GM23248 (cell line): ENCODE data around the gene SERTAD2. TPM values are rescaled to one million over a fixed set of nuclear protein-coding genes. Genes with fewer than 3 reads are reported as not detected.
A peak's percentile ranks its signal among the peaks of the same experiment; 100 is the strongest.

Experiments
- DNase-seq: peaks from one replicate; pipeline ENCODE4 v3.0.0-alpha.2; 2015
- H2AFZ ChIP-seq: fragments of 200-600 bp; sonication (generic); 2 replicates; pipeline ENCODE4 v1.6.1; 2016; ENCODE audit warnings: antibody characterized with exemption
- H3F3A ChIP-seq: fragments of 200-600 bp; sonication (generic); 2 replicates; pipeline ENCODE4 v1.6.1; 2016; ENCODE audit warnings: mild to moderate bottlenecking, antibody characterized with exemption, mixed run types; ENCODE audit not compliant: insufficient read depth
- H3K27ac ChIP-seq: fragments of 200-600 bp; sonication (generic); 2 replicates; pipeline ENCODE4 v1.5.1; 2016; ENCODE audit warnings: mild to moderate bottlenecking
- H3K27me3 ChIP-seq: fragments of 200-600 bp; sonication (generic); replicated peaks from 2 replicates; pipeline ENCODE4 v1.6.1; 2016; ENCODE audit warnings: mild to moderate bottlenecking; ENCODE audit not compliant: insufficient read depth
- H3K36me3 ChIP-seq: fragments of 200-600 bp; sonication (generic); 2 replicates; pipeline ENCODE4 v1.6.1; 2016; ENCODE audit warnings: low read depth, mild to moderate bottlenecking
- H3K4me1 ChIP-seq: fragments of 200-600 bp; sonication (generic); 2 replicates; pipeline ENCODE4 v1.6.1; 2016; ENCODE audit warnings: mild to moderate bottlenecking; ENCODE audit not compliant: insufficient read depth
- H3K4me2 ChIP-seq: fragments of 200-600 bp; sonication (generic); one replicate; pipeline ENCODE4 v1.6.1; 2016; ENCODE audit warnings: mild to moderate bottlenecking; ENCODE audit not compliant: unreplicated experiment
- H3K4me3 ChIP-seq: fragments of 200-600 bp; sonication (generic); 2 replicates; pipeline ENCODE4 v1.5.1; 2016; ENCODE audit warnings: mild to moderate bottlenecking
- H3K79me2 ChIP-seq: fragments of 200-600 bp; sonication (generic); 2 replicates; pipeline ENCODE4 v1.6.1; 2016; ENCODE audit warnings: mild to moderate bottlenecking; ENCODE audit not compliant: insufficient read depth
- H3K9ac ChIP-seq: fragments of 200-600 bp; sonication (generic); 2 replicates; pipeline ENCODE4 v1.6.1; 2016; ENCODE audit warnings: mild to moderate bottlenecking
- H3K9me2 ChIP-seq: fragments of 200-600 bp; sonication (generic); 2 replicates; pipeline ENCODE4 v1.6.1; 2016; ENCODE audit warnings: mixed run types, mild to moderate bottlenecking, moderate library complexity; ENCODE audit not compliant: insufficient read depth
- H3K9me3 ChIP-seq: fragments of 200-600 bp; sonication (generic); one replicate; pipeline ENCODE4 v1.6.1; 2017; ENCODE audit warnings: low read depth
- H4K20me1 ChIP-seq: fragments of 200-600 bp; sonication (generic); 2 replicates; pipeline ENCODE4 v1.6.0; 2016; ENCODE audit not compliant: insufficient read depth
- EZH2 ChIP-seq: fragments of 200-600 bp; sonication (generic); IDR thresholded peaks from 2 replicates; pipeline ENCODE4 v1.6.1; 2018; ENCODE audit warnings: antibody characterized with exemption, mild to moderate bottlenecking; ENCODE audit not compliant: insufficient read depth, poor library complexity, severe bottlenecking
- EZH2phosphoT487 ChIP-seq: fragments of 200-600 bp; sonication (generic); IDR thresholded peaks from 2 replicates; pipeline ENCODE4 v1.6.1; 2018; ENCODE audit warnings: antibody characterized with exemption, moderate library complexity, mild to moderate bottlenecking, low read depth; ENCODE audit not compliant: insufficient read depth
- WGBS, 2 experiments: methylation state at CpG; one replicate each; pipeline ENCODE4 v1.1.6; 2015 to 2017; ENCODE audit warnings: low lambda C conversion rate in 2 of 2, low coverage in 1 of 2; ENCODE audit errors: missing lambda C conversion rate in 2 of 2; 5-methylcytosine and 5-hydroxymethylcytosine counted together
- in situ Hi-C: fragments of 300-500 bp; cut with MboI; formaldehyde crosslinking; loops from 2 replicates; pipeline ENCODE4 v1.15.0; 2020
- polyA plus RNA-seq: library from polyadenylated mRNA; unstranded; fragments of >200 nt; fragmentation: Nextera tagmentation; extraction: Ambion mirVana; gene quantifications from 2 replicates; pipeline ENCODE4 v1.2.1, GENCODE V29; 2016
- total RNA-seq: library from RNA; depleted of rRNA; stranded (reverse); fragments of >200 nt; shearing (Covaris generic); gene quantifications from 2 replicates; pipeline ENCODE4 v1.2.3, GENCODE V29; 2014

Gene SERTAD2
- total and polyA plus RNA-seq, 2 experiments from 2014 or later, result 21.0 to 30.0 TPM

DNA sequence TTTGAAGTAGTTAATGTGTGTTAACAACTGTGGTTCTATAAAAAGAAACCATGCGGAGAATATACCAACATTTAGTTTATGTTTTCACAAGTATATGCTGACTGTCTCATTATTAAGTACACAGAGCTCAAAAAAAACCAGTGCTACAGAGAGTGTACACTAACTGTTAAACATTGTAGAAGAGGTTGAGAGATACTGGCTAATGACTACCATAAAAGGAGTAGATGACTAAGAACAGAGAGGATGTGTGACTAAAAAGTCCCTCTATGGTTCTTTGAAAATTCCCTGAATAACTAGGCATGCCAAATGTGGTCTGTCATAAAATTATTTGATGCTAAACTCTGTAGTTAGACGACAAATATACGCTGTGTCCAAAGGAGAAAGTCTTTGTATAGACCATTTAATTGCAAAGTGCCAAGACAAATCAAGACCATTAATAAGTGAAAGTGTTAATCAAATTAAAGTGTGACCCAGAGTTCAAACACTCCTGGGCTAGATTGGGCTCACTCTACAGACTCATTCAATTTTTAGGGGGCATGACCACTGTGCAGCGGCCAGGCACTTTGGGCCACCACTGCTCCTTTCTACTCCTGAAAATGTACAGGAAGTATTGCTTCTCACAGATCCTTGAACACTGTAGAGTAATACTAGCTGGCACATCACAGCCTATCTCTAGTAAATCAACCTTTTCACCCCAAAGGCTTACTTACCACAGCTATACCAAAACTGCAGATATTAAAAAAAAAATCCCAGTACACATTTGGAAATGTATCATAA is 45.1 kb upstream of the SERTAD2 start:
- H3F3A ChIP-seq, result peaks cover 40% of the 10 kb centered on the region
- in situ Hi-C loops, result no loop called here
- H3K36me3 ChIP-seq, result no peaks in the 10 kb centered on the region
- H4K20me1 ChIP-seq, result no peaks in the 10 kb centered on the region
- peak overlapping the region; percentile 59 for H3K4me2 ChIP-seq
- no peak overlapping the region for H2AFZ ChIP-seq
- peak overlapping the region; percentile 70 for H3K27ac ChIP-seq
- H3K4me1 ChIP-seq, result peaks cover 53% of the 10 kb centered on the region
- peak overlapping the region; percentile 37 for H3K4me3 ChIP-seq
- H3K9ac ChIP-seq, result peak overlapping the region; percentile 7; the same call in 1 of the 2 replicates
- H3K9me3 ChIP-seq, result no peaks in the 10 kb centered on the region
- H3K79me2 ChIP-seq, result peaks cover 79% of the 10 kb centered on the region
- H3K27me3 ChIP-seq, result no peaks in the 10 kb centered on the region
- H3K9me2 ChIP-seq, result no peaks in the 10 kb centered on the region
- peak; percentile 94 for DNase-seq
- WGBS, 2 experiments, result 32% methylated on average over 4 of the region's 4 CpGs
- no peak for TF ChIP-seq EZH2phosphoT487
- no peak for TF ChIP-seq EZH2

DNA sequence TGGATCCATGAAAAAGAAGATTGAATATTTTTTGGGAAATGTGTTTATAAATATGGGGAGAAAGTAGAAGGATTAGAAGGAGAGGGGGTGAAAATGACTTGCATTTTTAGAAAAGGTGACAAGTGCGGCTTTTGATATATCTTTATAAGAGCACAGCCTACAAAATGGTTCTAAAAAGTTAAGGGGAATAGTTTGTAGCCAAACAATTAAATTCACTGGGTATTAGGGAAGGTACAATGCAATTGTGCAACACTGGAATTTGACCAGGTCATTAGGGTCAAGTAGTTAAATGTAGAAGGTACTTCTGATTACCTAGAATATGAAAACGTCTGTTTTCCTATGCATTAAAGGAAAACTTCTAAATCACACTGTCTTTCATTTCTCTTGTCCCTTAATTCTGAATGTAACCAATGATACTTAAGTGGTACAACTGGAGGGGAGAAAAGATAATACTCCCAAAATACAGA is 44.5 kb upstream of the SERTAD2 start:
- Histone ChIP-seq H3K36me3 (no peaks in the 10 kb centered on the region), H2AFZ (no peak overlapping the region), H4K20me1 (no peaks in the 10 kb centered on the region), H3K9ac (peak overlapping the region; percentile 7; the same call in 1 of the 2 replicates), H3K27ac (peak overlapping the region; percentile 70), H3K4me2 (peak overlapping the region; percentile 59), H3K9me2 (no peaks in the 10 kb centered on the region), H3K9me3 (no peaks in the 10 kb centered on the region), H3K79me2 (peaks cover 75% of the 10 kb centered on the region), H3F3A (peaks cover 40% of the 10 kb centered on the region), H3K27me3 (no peaks in the 10 kb centered on the region), H3K4me3 (peak overlapping the region; percentile 37), H3K4me1 (peaks cover 53% of the 10 kb centered on the region)
- no peak for DNase-seq
- in situ Hi-C loops, result no loop called here
- TF ChIP-seq EZH2phosphoT487 (no peak), EZH2 (no peak)
- 67 to 71% methylated on average over 2 of the region's 2 CpGs for WGBS, 2 experiments

DNA sequence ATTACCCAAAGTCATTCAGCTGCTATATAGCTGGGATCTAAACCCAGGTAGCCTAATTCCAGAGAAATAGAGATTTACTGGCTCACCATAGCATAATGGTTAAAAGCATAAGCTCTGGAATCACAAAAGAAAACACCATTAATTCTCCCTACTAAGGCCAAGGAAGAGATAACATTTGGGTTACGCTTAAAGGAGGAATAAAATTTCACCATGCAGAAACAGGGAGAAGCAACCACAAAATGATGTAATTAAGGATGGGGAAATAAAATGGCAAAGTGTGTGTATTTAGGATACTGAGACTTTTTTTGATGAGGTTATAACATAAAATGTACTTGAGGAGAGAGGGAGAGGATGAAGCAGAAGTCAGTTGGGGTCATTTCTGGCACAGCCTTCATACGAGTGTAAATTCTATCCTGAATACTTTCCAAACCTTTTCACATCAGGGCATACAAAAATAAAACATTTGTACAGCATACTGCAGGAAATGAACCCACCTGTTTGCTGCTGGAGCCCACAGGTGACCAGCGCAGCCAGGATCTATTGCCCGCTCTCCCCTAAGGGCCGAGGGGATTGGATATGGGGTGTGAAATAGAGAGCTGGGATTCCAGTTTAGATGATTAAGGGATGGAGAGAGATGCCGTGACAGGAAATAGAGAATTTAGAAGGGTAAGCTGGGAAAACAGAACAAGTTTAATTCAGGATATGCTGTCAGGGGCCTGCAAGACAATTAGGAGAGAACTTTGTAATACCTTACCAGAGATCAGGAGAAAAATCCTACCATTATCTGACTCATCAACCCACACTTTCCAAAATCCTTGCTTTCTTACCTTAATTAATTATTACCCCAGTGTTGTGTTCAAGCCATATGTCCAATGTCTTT is 43.8 kb upstream of the SERTAD2 start:
- Histone ChIP-seq H3K9ac (no peak overlapping the region), H3K4me3 (no peak overlapping the region), H3K27me3 (no peaks in the 10 kb centered on the region), H2AFZ (no peak overlapping the region), H3K4me2 (peak overlapping the region; percentile 59), H3K4me1 (peaks cover 53% of the 10 kb centered on the region), H3K9me3 (no peaks in the 10 kb centered on the region), H3K79me2 (peaks cover 72% of the 10 kb centered on the region), H3K9me2 (no peaks in the 10 kb centered on the region), H3F3A (peaks cover 40% of the 10 kb centered on the region), H3K36me3 (no peaks in the 10 kb centered on the region), H3K27ac (peak overlapping the region; percentile 70), H4K20me1 (no peaks in the 10 kb centered on the region)
- in situ Hi-C loops, result no loop called here
- peak; percentile 36 for DNase-seq
- 92 to 96% methylated on average over 6 of the region's 6 CpGs for WGBS, 2 experiments
- TF ChIP-seq EZH2 (no peak), EZH2phosphoT487 (no peak)

DNA sequence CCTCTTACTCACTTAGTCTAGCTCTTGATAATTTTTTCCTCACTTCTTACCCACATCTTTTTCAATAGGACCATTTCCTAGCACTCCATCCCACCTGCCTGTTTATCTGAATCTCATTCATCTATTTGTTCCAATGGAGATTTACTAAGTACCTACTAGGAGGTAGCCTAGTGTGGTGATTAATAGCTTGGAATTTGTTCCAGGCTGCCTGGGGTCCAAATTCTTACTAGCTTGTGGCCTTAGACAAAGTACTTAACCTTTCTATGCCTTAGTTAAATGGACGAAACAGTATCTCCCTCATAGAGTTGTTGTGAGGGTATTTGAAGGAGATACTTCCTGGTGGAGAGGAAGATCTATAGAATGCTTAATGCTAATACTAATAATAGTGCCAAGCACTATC is 42.9 kb upstream of the SERTAD2 start:
- WGBS, 2 experiments, result 95 to 98% methylated on average over 1 of the region's 1 CpG
- H2AFZ ChIP-seq, result no peak overlapping the region
- H3K9me2 ChIP-seq, result no peaks in the 10 kb centered on the region
- in situ Hi-C loops, result no loop called here
- H3K9ac ChIP-seq, result no peak overlapping the region
- TF ChIP-seq EZH2phosphoT487 (no peak), EZH2 (no peak)
- DNase-seq, result no peak
- no peaks in the 10 kb centered on the region for H3K9me3 ChIP-seq
- no peak overlapping the region for H3K27ac ChIP-seq
- H3F3A ChIP-seq, result peaks cover 40% of the 10 kb centered on the region
- H3K4me2 ChIP-seq, result peak overlapping the region; percentile 8
- peaks cover 63% of the 10 kb centered on the region for H3K79me2 ChIP-seq
- H3K36me3 ChIP-seq, result no peaks in the 10 kb centered on the region
- H4K20me1 ChIP-seq, result no peaks in the 10 kb centered on the region
- peaks cover 53% of the 10 kb centered on the region for H3K4me1 ChIP-seq
- H3K27me3 ChIP-seq, result no peaks in the 10 kb centered on the region
- no peak overlapping the region for H3K4me3 ChIP-seq
